Activated CD4-positive, alpha-beta T cell treated with anti-CD3 and anti-CD28 coated beads, Interleukin-2, amount 50 U/mL, for 4 hours (primary cell): ENCODE results near the gene RHEB.

Experiments
- DNase-seq, 2 experiments: peaks; one replicate each; pipeline ENCODE4 v3.0.0-alpha.2; 2020

RHEB gene

GRCh38 chr7:151447901-151448260 is 71.8 kb downstream of the RHEB start:
- no peak for DNase-seq

GRCh38 chr7:151447312-151447711 is 72.4 kb downstream of the RHEB start:
- no peak for DNase-seq

GRCh38 chr7:151446412-151446811 is 73.3 kb downstream of the RHEB start:
- no peak for DNase-seq

DNA sequence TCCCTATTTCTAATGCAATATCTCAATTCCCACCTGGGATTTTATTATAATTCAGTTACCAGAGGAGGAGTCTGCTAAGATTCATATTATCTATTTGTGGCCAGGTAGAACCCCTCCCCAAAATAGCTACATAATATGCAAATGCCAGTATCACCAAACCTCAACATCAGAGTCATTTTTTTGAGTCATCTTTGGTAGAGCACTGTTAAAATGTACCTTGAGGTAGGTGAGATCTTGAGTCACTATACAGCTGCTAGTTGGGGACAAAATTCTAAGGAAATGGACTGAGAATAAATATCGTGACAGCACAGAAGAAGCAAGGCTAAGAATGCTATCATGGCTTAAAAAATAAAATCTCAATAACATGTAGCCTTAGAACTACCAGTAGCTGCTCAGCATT is 75.1 kb downstream of the RHEB start:
- no peak for DNase-seq

GRCh38 chr7:151442776-151443496 is 76.8 kb downstream of the RHEB start:
- DNase-seq, result no peak

GRCh38 chr7:151440799-151441445 is 78.8 kb downstream of the RHEB start:
- no peak for DNase-seq

- no peak for DNase-seq
Observed at GRCh38 chr7:151439855-151440798, 79.6 kb downstream of the RHEB start, which contains the start of gene CRYGN. Gene CRYGN (minus strand): TSS chr7:151440141. CDS start chr7:151439917, 224 bp downstream.

DNA sequence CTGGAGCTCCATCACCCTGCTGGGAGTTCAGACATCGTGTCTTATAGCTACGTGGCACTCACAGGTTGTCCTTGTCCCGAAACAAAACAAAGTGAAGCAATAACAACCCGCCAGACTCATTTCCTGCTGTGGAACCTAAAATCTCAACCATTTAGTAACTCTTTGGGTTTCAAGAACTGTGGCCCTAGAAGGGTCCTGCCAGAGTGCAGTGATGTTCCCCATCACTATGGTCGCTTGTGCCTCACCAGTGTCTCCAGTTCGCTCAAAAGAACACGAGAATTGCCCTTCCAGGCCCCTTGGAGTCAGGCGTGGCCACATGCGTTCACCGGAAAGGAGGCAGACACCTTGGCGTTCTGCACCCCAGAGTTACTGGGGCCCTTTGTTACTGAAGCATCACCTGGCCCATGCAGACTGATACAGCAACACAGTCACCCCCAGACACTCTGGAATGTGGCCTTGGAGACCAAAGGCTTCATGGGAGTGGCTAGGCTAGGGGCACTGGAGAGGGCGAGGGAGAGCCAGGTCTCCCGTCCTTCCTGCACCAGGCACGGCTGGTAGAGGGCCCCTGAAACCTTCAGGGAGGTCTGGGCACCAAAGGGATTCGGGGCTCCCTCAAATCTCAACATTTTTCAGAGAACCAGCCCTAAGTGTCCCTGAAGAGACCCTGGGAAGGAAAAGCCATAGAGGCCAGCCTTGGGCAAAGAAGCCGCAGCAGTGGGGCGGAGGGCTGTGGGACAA is 80.7 kb downstream of the RHEB start:
- DNase-seq, result no peak

DNA sequence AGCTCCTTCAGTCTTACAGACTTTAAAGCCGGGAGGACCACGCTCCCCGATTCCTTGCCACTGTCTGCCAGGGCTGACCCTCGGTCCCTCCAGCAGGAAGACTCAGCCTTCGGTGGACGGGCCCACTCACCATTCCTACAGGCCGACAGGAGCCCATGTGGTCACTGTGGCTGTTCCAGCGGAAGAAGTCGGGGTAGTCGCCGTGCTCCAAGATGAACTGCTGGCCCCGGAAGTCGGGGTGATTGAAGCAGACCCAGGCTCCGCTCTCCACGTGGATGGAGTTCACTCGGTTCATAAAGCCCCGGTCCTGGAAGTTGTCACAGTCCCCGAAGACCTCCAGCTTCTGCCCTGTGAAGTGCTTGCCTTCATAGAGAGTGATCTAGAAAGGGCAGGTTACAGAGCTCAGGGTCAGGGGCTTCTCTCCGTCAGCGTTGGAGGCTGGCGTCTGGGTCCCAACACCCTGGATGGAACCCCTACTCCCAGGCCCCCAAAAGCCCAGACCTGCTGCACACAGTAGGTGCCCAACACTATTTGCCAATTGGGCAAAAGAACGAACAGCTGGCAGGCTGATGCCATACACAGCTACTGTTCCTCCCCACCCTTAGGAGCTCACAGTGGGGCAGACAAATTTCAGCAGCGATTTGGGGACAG is 81.7 kb downstream of the RHEB start:
- DNase-seq, result no peak

DNA sequence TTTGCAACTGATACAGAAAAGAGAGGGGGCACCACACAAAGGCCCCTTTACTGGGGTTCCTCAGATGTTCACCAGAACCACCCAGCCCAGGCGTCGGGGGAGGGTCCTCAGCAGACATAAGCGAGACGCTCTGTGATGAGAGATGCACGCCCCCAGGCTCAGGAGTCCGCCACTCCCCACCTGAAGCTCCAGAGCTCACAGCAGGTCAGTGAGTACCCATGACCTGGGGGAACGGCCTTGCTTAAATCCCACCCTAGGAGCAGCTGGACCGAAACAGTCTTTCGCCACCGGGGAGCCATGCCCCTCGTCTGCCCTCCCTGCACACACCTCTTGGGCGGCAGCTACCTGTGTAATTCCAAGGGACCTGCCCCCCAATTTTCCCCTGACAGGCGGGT is 82.5 kb downstream of the RHEB start:
- no peak for DNase-seq

DNA sequence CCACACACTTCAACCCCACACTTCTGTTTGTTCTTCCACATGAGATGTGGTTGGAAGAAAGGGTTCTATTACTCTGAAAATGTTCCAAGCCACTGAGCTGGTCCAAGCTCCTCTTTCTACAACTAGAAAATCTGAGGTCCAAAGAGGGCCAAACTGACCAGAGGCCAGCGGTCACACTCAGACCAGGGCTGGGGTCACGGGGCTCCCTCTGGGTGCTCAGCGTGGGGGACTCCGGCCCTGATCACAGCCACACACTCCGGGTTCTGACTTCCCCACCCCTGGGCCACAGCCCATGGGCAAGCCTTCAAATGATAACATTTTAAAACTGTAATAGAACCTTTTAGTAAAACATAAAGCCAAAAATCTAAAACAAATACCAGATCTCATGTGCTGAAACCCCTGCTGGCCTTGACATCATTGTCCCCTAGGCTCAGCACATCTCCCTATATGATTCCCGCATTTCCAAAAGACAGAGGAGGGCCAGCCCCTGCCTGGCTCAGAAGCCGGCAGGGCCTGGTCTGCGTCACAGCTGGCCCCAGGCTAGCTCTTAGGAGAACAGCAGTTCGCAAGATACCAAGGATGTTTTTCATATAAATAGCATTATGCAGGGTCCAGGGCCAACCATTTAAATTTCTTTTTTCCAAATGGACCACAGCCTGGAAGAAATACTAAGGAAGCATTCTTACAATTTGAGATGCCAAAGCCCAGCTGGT is 83.1 kb downstream of the RHEB start:
- DNase-seq, result no peak

GRCh38 chr7:151435971-151436370 is 83.7 kb downstream of the RHEB start:
- no peak for DNase-seq

GRCh38 chr7:151435103-151435916 is 84.4 kb downstream of the RHEB start:
- DNase-seq, result no peak

DNA sequence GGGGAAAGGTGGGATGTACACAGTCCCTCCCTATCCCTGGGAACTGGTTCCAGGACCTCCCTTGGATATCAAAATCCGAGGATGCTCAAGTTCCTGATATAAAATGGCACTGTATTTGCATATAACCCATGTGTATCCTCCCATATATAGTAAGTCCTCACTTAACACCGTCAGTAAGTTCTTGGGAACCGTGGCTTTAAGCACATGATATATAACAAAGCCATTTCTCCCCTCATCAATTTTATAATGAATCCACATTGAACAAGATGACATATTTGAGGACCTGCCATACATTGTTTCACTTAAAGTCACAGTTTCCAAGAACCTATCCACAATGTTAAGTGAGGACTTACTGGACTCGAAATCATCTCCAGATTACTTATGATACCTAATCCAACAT is 85.1 kb downstream of the RHEB start:
- no peak for DNase-seq

- no peak for DNase-seq
Observed at GRCh38 chr7:151433721-151434400, 85.8 kb downstream of the RHEB start.

GRCh38 chr7:151432658-151433521 is 86.8 kb downstream of the RHEB start:
- no peak for DNase-seq

DNA sequence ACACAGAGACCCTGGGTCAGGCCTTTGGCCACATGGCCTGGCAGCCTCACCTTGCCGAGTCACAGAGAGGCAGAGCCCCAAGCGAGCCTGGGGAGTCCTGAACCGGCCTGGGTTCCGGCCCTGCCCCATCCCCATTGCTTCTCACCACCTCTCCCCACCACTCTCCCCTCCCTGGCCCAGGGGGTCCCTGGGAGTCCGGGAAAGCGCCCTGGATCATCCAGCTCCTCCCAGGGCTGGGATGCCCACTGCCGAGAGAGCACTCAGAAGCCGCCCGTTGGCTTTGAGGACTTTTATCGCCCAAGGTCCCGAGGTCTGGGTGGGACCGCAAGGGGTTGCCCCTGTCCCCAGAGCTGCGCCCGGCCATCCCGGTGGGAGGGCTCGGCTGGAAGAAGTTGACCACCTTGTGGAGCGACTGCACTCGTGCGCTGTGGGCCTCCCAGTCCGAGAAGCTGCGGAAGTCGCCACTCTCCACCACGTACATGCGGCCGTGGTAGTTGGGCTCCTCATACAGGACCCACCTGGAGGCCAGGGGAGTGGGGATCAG is 87.9 kb downstream of the RHEB start:
- no peak for DNase-seq

- DNase-seq, result no peak
Observed at GRCh38 chr7:151431281-151431767, 88.4 kb downstream of the RHEB start.
